Activated CD8-positive, alpha-beta memory T cell treated with anti-CD3 and anti-CD28 coated beads, Interleukin-2, amount 10 ng/mL, durations not matched to agents 7 days and 5 days (primary cell): ENCODE results near the gene TUNAR. TPM values are rescaled to one million over a fixed set of nuclear protein-coding genes. Genes with fewer than 3 reads are reported as not detected.

ENCODE experiments used
- ATAC-seq: fragments of 150-1000 bp; cut with Tn5 transposase; one replicate; pipeline ENCODE4 v1.10.0; 2021; ENCODE audit warnings: moderate library complexity
- CTCF ChIA-PET: fragments of 350-600 bp; sonication (Branson Sonifier 250); formaldehyde crosslinking; loops from one replicate; lab custom pipeline; 2021; ENCODE audit warnings: antibody characterized with exemption; lab: Charles Lee
- DNase-seq: peaks from one replicate; pipeline ENCODE4 v3.0.0-alpha.2; 2020
- H3K27ac Mint-ChIP-seq: one replicate; pipeline ENCODE4 v1.8.0; 2021; ENCODE audit warnings: mild to moderate bottlenecking, mixed read lengths
- H3K27me3 Mint-ChIP-seq: one replicate; pipeline ENCODE4 v1.8.0; 2021; ENCODE audit warnings: mixed read lengths
- H3K36me3 Mint-ChIP-seq: one replicate; pipeline ENCODE4 v1.8.0; 2021; ENCODE audit warnings: mild to moderate bottlenecking, mixed read lengths
- H3K4me1 Mint-ChIP-seq: one replicate; pipeline ENCODE4 v1.8.0; 2021; ENCODE audit warnings: mixed read lengths
- H3K4me3 Mint-ChIP-seq: one replicate; pipeline ENCODE4 v1.8.0; 2021; ENCODE audit warnings: mild to moderate bottlenecking, moderate library complexity, mixed read lengths
- H3K9me3 Mint-ChIP-seq: one replicate; pipeline ENCODE4 v1.8.0; 2022; ENCODE audit warnings: low read depth, mixed read lengths
- total RNA-seq, 2 experiments: library from RNA; stranded (reverse); gene quantifications; one replicate each; pipeline ENCODE4 v1.2.3, GENCODE V29; 2021

TUNAR gene
- total RNA-seq, 2 experiments from 2014 or later, result not detected

- Mint-ChIP-seq H3K4me1 (no peaks in the 10 kb centered on the region), H3K4me3 (no peak overlapping the region), H3K27me3 (peaks cover 1% of the 10 kb centered on the region), H3K36me3 (no peaks in the 10 kb centered on the region), H3K9me3 (no peaks in the 10 kb centered on the region), H3K27ac (no peak overlapping the region)
- DNase-seq, result no peak
- CTCF ChIA-PET, result no interaction called here
- no peak for ATAC-seq
These were observed 27.0 kb downstream of the TUNAR start for GRCh38 chr14:95903616-95904107.

- Mint-ChIP-seq H3K27me3 (no peaks in the 10 kb centered on the region), H3K36me3 (no peaks in the 10 kb centered on the region), H3K9me3 (no peaks in the 10 kb centered on the region), H3K4me3 (no peak overlapping the region), H3K4me1 (no peaks in the 10 kb centered on the region), H3K27ac (no peak overlapping the region)
- CTCF ChIA-PET, result no interaction called here
- no peak for ATAC-seq
- DNase-seq, result no peak
These were observed 30.0 kb downstream of the TUNAR start for GRCh38 chr14:95906591-95906990.

GRCh38 chr14:95910628-95911027, 34.0 kb downstream of the TUNAR start:
- Mint-ChIP-seq H3K9me3 (no peaks in the 10 kb centered on the region), H3K4me3 (no peak overlapping the region), H3K36me3 (no peaks in the 10 kb centered on the region), H3K27me3 (peaks cover 5% of the 10 kb centered on the region), H3K27ac (no peak overlapping the region), H3K4me1 (no peaks in the 10 kb centered on the region)
- DNase-seq, result no peak
- no peak for ATAC-seq
- CTCF ChIA-PET, result no interaction called here

GRCh38 chr14:95911456-95911855, 34.8 kb downstream of the TUNAR start:
- no peak for ATAC-seq
- no peaks in the 10 kb centered on the region for H3K4me1 Mint-ChIP-seq
- CTCF ChIA-PET, result no interaction called here

GRCh38 chr14:95915330-95915729, 38.7 kb downstream of the TUNAR start:
- H3K4me1 Mint-ChIP-seq, result no peaks in the 10 kb centered on the region
- no peak overlapping the region for H3K27ac Mint-ChIP-seq
- H3K9me3 Mint-ChIP-seq, result no peaks in the 10 kb centered on the region
- no peak for ATAC-seq
- no peak for DNase-seq
- CTCF ChIA-PET, result no interaction called here
- H3K4me3 Mint-ChIP-seq, result no peak overlapping the region
- H3K27me3 Mint-ChIP-seq, result peaks cover 16% of the 10 kb centered on the region
- no peaks in the 10 kb centered on the region for H3K36me3 Mint-ChIP-seq

More at GRCh38 chr14:95911456-95911855, 34.8 kb downstream of the TUNAR start:
- no peaks in the 10 kb centered on the region for H3K9me3 Mint-ChIP-seq
- no peak overlapping the region for H3K4me3 Mint-ChIP-seq
- H3K27me3 Mint-ChIP-seq, result peaks cover 5% of the 10 kb centered on the region
- H3K27ac Mint-ChIP-seq, result no peak overlapping the region
- DNase-seq, result no peak
- H3K36me3 Mint-ChIP-seq, result no peaks in the 10 kb centered on the region

- H3K4me3 Mint-ChIP-seq, result no peak overlapping the region
- CTCF ChIA-PET, result no interaction called here
- no peaks in the 10 kb centered on the region for H3K4me1 Mint-ChIP-seq
- no peak overlapping the region for H3K27ac Mint-ChIP-seq
- ATAC-seq (no peak), DNase-seq (no peak)
- peaks cover 16% of the 10 kb centered on the region for H3K27me3 Mint-ChIP-seq
- H3K36me3 Mint-ChIP-seq, result no peaks in the 10 kb centered on the region
- H3K9me3 Mint-ChIP-seq, result no peaks in the 10 kb centered on the region
These were observed 41.8 kb downstream of the TUNAR start for GRCh38 chr14:95918466-95918865.

- H3K9me3 Mint-ChIP-seq, result no peaks in the 10 kb centered on the region
- H3K27ac Mint-ChIP-seq, result no peak overlapping the region
- no peaks in the 10 kb centered on the region for H3K4me1 Mint-ChIP-seq
- no peak for DNase-seq
- ATAC-seq, result no peak
- peaks cover 11% of the 10 kb centered on the region for H3K27me3 Mint-ChIP-seq
- H3K4me3 Mint-ChIP-seq, result no peak overlapping the region
- CTCF ChIA-PET, result no interaction called here
- no peaks in the 10 kb centered on the region for H3K36me3 Mint-ChIP-seq
These were observed 44.3 kb downstream of the TUNAR start for GRCh38 chr14:95920769-95921438.

GRCh38 chr14:95922080-95922479, 45.4 kb downstream of the TUNAR start:
- Mint-ChIP-seq H3K36me3 (no peaks in the 10 kb centered on the region), H3K4me3 (no peak overlapping the region), H3K9me3 (no peaks in the 10 kb centered on the region), H3K27me3 (peaks cover 8% of the 10 kb centered on the region), H3K27ac (no peak overlapping the region), H3K4me1 (no peaks in the 10 kb centered on the region)
- ATAC-seq (no peak), DNase-seq (no peak)
- CTCF ChIA-PET, result no interaction called here

GRCh38 chr14:95928751-95929150, 52.1 kb downstream of the TUNAR start:
- no peak overlapping the region for H3K27ac Mint-ChIP-seq

GRCh38 chr14:95931384-95931783, 54.8 kb downstream of the TUNAR start:
- Mint-ChIP-seq H3K9me3 (no peaks in the 10 kb centered on the region), H3K4me1 (no peaks in the 10 kb centered on the region), H3K27me3 (no peaks in the 10 kb centered on the region), H3K36me3 (no peaks in the 10 kb centered on the region), H3K27ac (no peak overlapping the region), H3K4me3 (no peak overlapping the region)
- CTCF ChIA-PET, result no interaction called here
- ATAC-seq (no peak), DNase-seq (no peak)

More at GRCh38 chr14:95928751-95929150, 52.1 kb downstream of the TUNAR start:
- Mint-ChIP-seq H3K4me3 (no peak overlapping the region), H3K27me3 (no peaks in the 10 kb centered on the region), H3K4me1 (no peaks in the 10 kb centered on the region), H3K36me3 (no peaks in the 10 kb centered on the region), H3K9me3 (no peaks in the 10 kb centered on the region)
- CTCF ChIA-PET, result no interaction called here
- no peak for DNase-seq
- no peak for ATAC-seq

- no peak for ATAC-seq
- Mint-ChIP-seq H3K4me1 (no peaks in the 10 kb centered on the region), H3K27me3 (no peaks in the 10 kb centered on the region), H3K4me3 (no peak overlapping the region), H3K9me3 (no peaks in the 10 kb centered on the region), H3K27ac (no peak overlapping the region), H3K36me3 (no peaks in the 10 kb centered on the region)
- CTCF ChIA-PET, result no interaction called here
- DNase-seq, result no peak
These were observed 58.7 kb downstream of the TUNAR start for GRCh38 chr14:95935228-95935822.

GRCh38 chr14:95936041-95936440, 59.4 kb downstream of the TUNAR start:
- CTCF ChIA-PET, result no interaction called here
- DNase-seq (no peak), ATAC-seq (no peak)
- Mint-ChIP-seq H3K36me3 (no peaks in the 10 kb centered on the region), H3K27me3 (no peaks in the 10 kb centered on the region), H3K27ac (no peak overlapping the region), H3K9me3 (no peaks in the 10 kb centered on the region), H3K4me1 (no peaks in the 10 kb centered on the region), H3K4me3 (no peak overlapping the region)

GRCh38 chr14:95939335-95939734, 62.7 kb downstream of the TUNAR start:
- ATAC-seq (no peak), DNase-seq (no peak)
- CTCF ChIA-PET, result no interaction called here
- no peaks in the 10 kb centered on the region for H3K36me3 Mint-ChIP-seq
- no peak overlapping the region for H3K4me3 Mint-ChIP-seq
- H3K4me1 Mint-ChIP-seq, result no peaks in the 10 kb centered on the region
- no peak overlapping the region for H3K27ac Mint-ChIP-seq
- H3K27me3 Mint-ChIP-seq, result no peaks in the 10 kb centered on the region
- H3K9me3 Mint-ChIP-seq, result peaks cover 8% of the 10 kb centered on the region

- H3K4me3 Mint-ChIP-seq, result no peak overlapping the region
- ATAC-seq (no peak), DNase-seq (no peak)
- no peaks in the 10 kb centered on the region for H3K27me3 Mint-ChIP-seq
- CTCF ChIA-PET, result no interaction called here
- H3K27ac Mint-ChIP-seq, result no peak overlapping the region
- peaks cover 8% of the 10 kb centered on the region for H3K9me3 Mint-ChIP-seq
- no peaks in the 10 kb centered on the region for H3K36me3 Mint-ChIP-seq
- no peaks in the 10 kb centered on the region for H3K4me1 Mint-ChIP-seq
These were observed 65.3 kb downstream of the TUNAR start for GRCh38 chr14:95941897-95942296.
